GM19468 (cell line): ENCODE measurements around the gene FBXL20.
A peak's percentile ranks its signal among the peaks of the same experiment; 100 is the strongest.
"Not testable (repeated sequence)": the region's sequence is repeated elsewhere in the genome, so short reads cannot be mapped to it uniquely, and the experiment has no call there.

ENCODE experiments used
- ATAC-seq: cut with Tn5 transposase; IDR thresholded peaks from one replicate; pipeline ENCODE4 v1.9.1; 2021; ENCODE audit warnings: mild to moderate bottlenecking, moderate library complexity, moderate number of reproducible peaks; ENCODE audit not compliant: unreplicated experiment; ENCODE audit errors: extremely low read depth

FBXL20 gene

GRCh38 chr17:39401412-39402243 lies at the start of gene FBXL20:
Gene FBXL20, minus strand, starts transcription at chr17:39401626. Its CDS starts 224 bp downstream, at chr17:39401402.
- peak; percentile 55 for ATAC-seq

DNA sequence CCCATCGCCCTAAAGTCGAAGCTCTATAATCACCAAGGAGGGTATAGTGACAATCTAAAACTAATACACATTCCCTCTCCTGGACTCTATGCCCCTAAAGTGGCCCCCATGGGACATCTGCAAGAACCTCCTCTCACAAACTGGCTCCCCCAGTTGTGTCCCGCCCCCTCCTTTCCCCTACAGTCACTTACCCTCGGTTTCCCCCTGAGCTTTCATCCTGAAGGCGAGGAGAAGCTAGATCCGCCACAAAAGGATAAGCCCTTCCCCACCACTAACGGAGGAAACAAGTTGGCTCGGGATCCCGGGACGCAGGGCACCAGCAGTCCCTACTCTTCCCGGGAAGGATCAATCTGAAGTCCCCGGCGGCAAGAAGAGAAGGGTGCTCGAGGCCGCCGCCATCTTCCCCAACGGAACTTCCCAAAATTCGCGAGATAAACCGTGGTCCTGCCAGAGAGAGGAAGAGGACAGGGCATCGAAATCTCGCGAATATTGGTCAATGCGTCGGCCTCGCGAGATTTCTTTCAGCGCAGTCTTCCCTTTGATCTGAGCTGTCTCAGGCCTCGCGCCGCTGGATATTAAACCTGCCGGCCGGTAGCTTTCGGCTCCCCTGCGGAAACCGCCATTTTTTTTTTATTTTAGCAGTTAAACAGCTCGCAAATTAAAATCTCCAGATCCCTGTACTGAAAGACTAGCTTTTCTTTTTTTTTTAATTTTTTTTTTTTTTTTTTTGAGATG lies 49.6 kb upstream of the FBXL20 start, which contains the start of gene MED1:
TSS of gene MED1 (minus strand) at position 417 of the 735 bp plus-strand sequence. CDS start at position 216, 201 bp downstream.
- ATAC-seq: no peak

GRCh38 chr17:39450051-39450450 lies 48.6 kb upstream of the FBXL20 start:
- ATAC-seq: no peak

DNA sequence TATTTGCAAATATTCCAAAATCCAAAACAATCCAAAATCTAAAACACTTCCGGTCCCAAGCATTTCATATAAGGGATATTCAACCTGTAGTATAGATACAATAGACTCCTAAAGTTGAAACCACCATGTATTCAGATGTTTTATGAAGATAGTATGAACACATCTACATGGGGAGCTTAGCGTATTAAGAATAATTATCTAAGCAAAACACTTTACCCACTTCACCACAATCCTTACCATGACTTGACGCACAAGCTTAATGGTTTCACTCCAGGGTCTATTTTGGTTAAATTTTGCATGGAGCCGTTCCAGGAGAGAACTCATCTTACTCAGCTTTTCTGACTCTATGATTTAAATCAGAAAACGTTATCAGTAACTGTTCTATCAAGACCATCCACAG lies 46.1 kb upstream of the FBXL20 start:
- no peak for ATAC-seq

- ATAC-seq: no peak
Measured at GRCh38 chr17:39443326-39443725, 41.9 kb upstream of the FBXL20 start.

GRCh38 chr17:39439868-39440267 lies 38.4 kb upstream of the FBXL20 start:
- ATAC-seq: not testable (repeated sequence)

DNA sequence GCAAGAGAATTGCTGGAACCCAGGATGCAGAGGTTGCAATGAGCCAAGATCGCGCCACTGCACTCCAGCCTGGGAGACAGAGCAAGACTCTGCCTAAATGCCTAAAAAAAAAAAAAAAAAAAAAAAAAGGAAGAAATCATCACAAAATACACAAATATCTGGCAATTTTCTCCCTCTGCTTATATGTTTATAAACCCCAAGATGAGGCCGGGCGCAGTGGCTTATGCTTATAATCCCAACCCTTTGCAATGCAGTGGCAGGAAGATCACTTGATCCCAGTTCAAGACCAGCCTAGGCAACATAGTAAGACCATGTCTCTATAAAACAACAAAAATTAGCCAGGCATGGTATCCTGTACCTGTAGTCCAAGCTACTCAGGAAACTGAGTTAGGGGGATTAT lies 28.2 kb upstream of the FBXL20 start:
- no peak for ATAC-seq

- ATAC-seq: no peak
Measured at GRCh38 chr17:39416141-39416540, 14.7 kb upstream of the FBXL20 start.

DNA sequence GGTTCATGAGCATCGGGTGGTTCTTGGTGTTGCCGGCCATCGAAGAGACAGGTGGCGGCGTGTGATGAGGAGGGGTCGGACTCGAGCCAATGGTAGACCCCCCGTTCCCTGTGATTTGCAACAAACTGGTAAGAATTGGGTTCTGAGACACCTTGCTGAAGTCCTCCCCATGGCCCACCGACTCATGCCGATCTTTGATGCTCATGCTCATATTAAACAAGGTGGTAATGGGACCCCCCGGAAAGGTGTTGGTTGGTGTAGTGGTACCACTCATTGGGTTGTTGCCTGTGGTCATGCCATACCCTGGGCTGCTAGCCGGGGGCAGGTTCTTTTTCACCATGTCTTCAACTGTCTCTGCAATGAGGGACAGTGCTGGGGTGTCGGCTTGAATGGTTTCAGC lies 8.9 kb upstream of the FBXL20 start:
- ATAC-seq: no peak

GRCh38 chr17:39408360-39408759 lies 6.9 kb upstream of the FBXL20 start:
- no peak for ATAC-seq

DNA sequence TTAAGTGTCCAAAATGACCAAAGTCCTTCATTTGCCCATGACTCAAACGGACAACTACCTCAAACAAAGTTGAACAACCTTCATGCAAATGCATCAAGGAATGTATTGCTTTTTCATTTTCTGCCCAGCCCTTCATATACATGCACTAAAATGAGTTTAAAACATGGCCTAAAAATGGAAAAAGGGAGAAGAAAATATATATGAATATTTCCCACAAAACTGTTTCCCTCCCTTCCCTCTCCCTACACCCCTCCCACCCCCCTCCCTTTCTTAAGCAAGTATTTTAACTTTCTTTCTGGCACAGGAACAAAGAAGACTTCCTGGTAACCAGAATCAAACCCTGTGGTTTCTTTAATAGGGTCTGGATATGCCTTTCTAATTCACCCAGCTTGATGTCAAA lies 5.5 kb upstream of the FBXL20 start:
- no peak for ATAC-seq

GRCh38 chr17:39405436-39405835 lies 4.0 kb upstream of the FBXL20 start:
- no peak for ATAC-seq

- ATAC-seq: no peak
Measured at GRCh38 chr17:39404542-39405378, 3.3 kb upstream of the FBXL20 start.

- ATAC-seq: no peak
Measured at GRCh38 chr17:39402890-39403605, 1.6 kb upstream of the FBXL20 start.

DNA sequence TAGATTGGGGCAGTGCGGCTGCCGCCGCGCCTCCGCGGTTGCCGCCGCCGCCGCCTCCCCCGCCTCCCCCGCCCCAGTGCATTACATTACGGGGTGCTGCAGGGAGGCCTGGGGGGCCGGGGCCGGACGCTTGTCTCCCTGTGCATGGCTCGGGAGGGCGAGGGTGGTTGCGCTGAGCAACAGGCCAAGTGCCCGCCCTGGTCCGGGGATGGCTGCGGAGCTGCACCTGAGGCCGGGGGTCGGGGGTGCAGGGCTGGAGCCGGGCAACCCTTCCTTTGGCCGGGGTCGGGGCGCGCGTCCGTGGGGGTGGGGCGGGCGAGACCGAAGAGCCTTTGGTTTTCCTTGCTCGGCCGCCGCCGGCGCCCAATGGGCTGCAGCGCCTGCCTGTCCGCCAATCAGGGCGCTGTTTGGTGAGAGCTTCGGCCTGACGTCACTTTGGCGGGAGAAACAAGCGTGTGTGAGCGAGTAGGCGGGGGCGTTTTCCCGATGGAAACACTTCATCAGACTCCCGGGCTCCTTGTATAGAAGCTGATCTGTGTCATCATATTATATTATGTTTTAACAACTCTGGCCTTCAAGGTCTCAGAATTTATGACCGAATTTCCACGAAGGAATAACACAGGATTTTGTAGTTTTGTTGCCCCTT lies 941 bp upstream of the FBXL20 start:
- ATAC-seq: no peak

DNA sequence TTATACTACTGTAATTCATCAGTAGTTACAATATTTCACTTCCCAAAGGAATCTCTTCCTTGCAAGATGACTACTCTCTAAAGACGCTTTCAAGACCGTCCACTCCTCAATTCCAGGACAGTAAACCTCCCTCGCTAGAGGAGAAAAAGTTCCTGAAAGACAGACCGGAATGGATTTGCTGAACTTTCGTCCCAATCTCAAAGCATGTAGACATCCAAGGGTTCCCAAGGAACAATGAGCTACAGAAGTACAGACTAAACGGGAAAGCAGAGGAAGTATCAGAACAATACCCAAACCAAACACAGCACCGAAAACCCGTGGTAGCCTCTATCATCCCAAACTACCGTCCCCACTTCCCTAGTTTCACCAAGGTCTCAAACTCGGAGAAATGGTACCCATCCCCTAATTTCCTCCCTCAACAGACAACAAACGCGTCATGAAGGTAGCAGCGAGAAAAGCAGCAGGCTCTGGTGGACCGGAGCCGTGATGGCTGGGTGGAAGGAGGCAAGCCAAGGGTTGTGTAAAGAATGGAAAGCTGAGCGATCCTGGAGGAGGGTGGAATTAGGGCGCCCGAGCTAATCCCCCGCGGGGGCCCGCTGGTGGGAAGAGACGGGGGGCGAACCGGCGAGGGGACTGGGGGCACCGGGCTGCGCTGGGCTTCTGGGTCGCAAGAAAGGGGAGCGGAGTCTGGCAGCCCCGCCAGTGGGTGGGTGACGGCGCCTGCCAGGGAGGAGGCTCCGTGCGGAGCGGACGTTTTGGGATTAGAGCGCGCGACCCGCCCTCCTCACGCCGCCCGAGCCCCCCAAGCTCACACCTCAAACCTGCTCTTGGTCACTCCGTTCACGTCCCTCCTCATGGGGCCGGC lies 647 bp downstream of the FBXL20 start:
- ATAC-seq: no peak

DNA sequence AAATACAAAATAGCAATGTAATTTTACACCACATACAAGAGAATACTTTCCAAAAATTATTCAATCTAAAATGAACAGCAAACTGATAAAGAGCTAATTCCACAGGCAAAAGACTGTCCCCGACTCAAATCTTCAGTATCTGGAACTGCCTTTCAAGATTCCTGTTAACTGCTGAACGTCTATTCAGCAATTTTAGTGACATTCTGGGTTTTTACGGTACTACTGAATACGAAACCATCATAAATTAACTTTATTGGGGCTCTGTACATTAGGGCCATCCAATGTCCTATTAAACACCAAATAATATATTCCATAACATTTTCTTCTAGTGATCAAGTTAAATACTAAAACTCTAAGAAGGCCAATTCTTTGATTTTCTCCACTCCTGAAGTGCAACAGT lies 1.6 kb downstream of the FBXL20 start:
- no peak for ATAC-seq

GRCh38 chr17:39393736-39394135 lies 7.7 kb downstream of the FBXL20 start:
- no peak for ATAC-seq
